Measurements from ENCODE around the gene CDX1.

The CDX1 gene

GRCh38 chr5:150148117-150148927, 18.3 kb upstream of the CDX1 start:
- TF ChIP-seq SPI1 (IDR thresholded peaks at IDR 0.05; ENCODE audit: borderline replicate concordance, low read depth) = no peak
- no peak overlapping the region for H3K27ac ChIP-seq (replicated peaks)
- H3K27me3 ChIP-seq (ENCODE audit: insufficient read depth, poor library complexity, severe bottlenecking) = no peaks in the 10 kb centered on the region
- no peak for DNase-seq (ENCODE audit: low read depth in 1 of 2, low spot score in 1 of 2)
- no peak overlapping the region for H3K4me3 ChIP-seq (replicated peaks; ENCODE audit: insufficient read depth, low read length)

- H3K27me3 ChIP-seq (ENCODE audit: insufficient read depth, poor library complexity, severe bottlenecking) = no peaks in the 10 kb centered on the region
- no peak overlapping the region for H3K27ac ChIP-seq (replicated peaks)
- no peak for DNase-seq (ENCODE audit: low read depth in 1 of 2, low spot score in 1 of 2)
- no peak overlapping the region for H3K4me3 ChIP-seq (replicated peaks; ENCODE audit: insufficient read depth, low read length)
- no peak for TF ChIP-seq SPI1 (IDR thresholded peaks at IDR 0.05; ENCODE audit: borderline replicate concordance, low read depth)
- TF ChIP-seq REST (IDR thresholded peaks at IDR 0.05; ENCODE audit: insufficient replicate concordance, low read depth) = no peak
- no peak for TF ChIP-seq POLR2AphosphoS5 (IDR thresholded peaks at IDR 0.05; ENCODE audit: low read depth)
- TF ChIP-seq CTCF (IDR thresholded peaks at IDR 0.05; ENCODE audit: insufficient read depth, low read length) = no peak
- TF ChIP-seq GABPA (IDR thresholded peaks at IDR 0.05; ENCODE audit: low read depth) = no peak
Measured at GRCh38 chr5:150149618-150150017, 17.0 kb upstream of the CDX1 start.

- Histone ChIP-seq H3K27ac (replicated peaks) (no peak overlapping the region), H3K4me3 (replicated peaks; ENCODE audit: insufficient read depth, low read length) (no peak overlapping the region), H3K27me3 (ENCODE audit: insufficient read depth, poor library complexity, severe bottlenecking) (peaks cover 8% of the 10 kb centered on the region)
- no peak for TF ChIP-seq SPI1 (IDR thresholded peaks at IDR 0.05; ENCODE audit: borderline replicate concordance, low read depth)
- TF ChIP-seq REST (IDR thresholded peaks at IDR 0.05; ENCODE audit: insufficient replicate concordance, low read depth) = no peak
- no peak for TF ChIP-seq GABPA (IDR thresholded peaks at IDR 0.05; ENCODE audit: low read depth)
- TF ChIP-seq POLR2AphosphoS5 (IDR thresholded peaks at IDR 0.05; ENCODE audit: low read depth) = no peak
- no peak for TF ChIP-seq CTCF (IDR thresholded peaks at IDR 0.05; ENCODE audit: insufficient read depth, low read length)
- DNase-seq (ENCODE audit: low read depth in 1 of 2, low spot score in 1 of 2) = no peak
Measured at GRCh38 chr5:150152636-150153462, 13.7 kb upstream of the CDX1 start.

GRCh38 chr5:150153483-150153882, 13.1 kb upstream of the CDX1 start:
- H3K27me3 ChIP-seq (ENCODE audit: insufficient read depth, poor library complexity, severe bottlenecking) = peaks cover 8% of the 10 kb centered on the region
- no peak for TF ChIP-seq POLR2AphosphoS5 (IDR thresholded peaks at IDR 0.05; ENCODE audit: low read depth)
- no peak for TF ChIP-seq SPI1 (IDR thresholded peaks at IDR 0.05; ENCODE audit: borderline replicate concordance, low read depth)
- no peak for TF ChIP-seq CTCF (IDR thresholded peaks at IDR 0.05; ENCODE audit: insufficient read depth, low read length)
- TF ChIP-seq REST (IDR thresholded peaks at IDR 0.05; ENCODE audit: insufficient replicate concordance, low read depth) = no peak
- TF ChIP-seq GABPA (IDR thresholded peaks at IDR 0.05; ENCODE audit: low read depth) = no peak
- no peak overlapping the region for H3K4me3 ChIP-seq (replicated peaks; ENCODE audit: insufficient read depth, low read length)
- no peak for DNase-seq (ENCODE audit: low read depth in 1 of 2, low spot score in 1 of 2)
- H3K27ac ChIP-seq (replicated peaks) = no peak overlapping the region

Data from HL-60 (cell line).